HepG2 (cell line): ENCODE results near the gene CEL. TPM values are rescaled to one million over a fixed set of nuclear protein-coding genes. Genes with fewer than 3 reads are reported as not detected.

Source experiments
- ATAC-seq: fragments of 200-7000 bp; cut with Tn5 transposase; 3 replicates; pipeline ENCODE4 v1.9.1; 2020; ENCODE audit warnings: mild to moderate bottlenecking, moderate library complexity
- BruUV-seq: library from RNA; stranded (reverse); fragments of 400-500 nt; replicated peaks from 2 replicates; lab custom pipeline; 2021; lab: Mats Ljungman, UMichigan
- CTCF ChIA-PET: fragments of 300-600 bp; formaldehyde crosslinking; extraction: SDS; loops from one replicate; lab custom pipeline; 2021; ENCODE audit warnings: low total read pairs, inconsistent platforms, low intra/inter-chr PET ratio; lab: Yijun Ruan, JAX
- POLR2A ChIA-PET: fragments of 350-600 bp; sonication (Branson Sonifier 250); formaldehyde crosslinking; loops from one replicate; lab custom pipeline; 2020; ENCODE audit warnings: antibody characterized with exemption, inconsistent platforms; lab: Yijun Ruan, JAX
- DNase-seq: peaks from one replicate; pipeline ENCODE4 v3.0.0-alpha.2; 2015; ENCODE audit warnings: low spot score
- FAIRE-seq: peaks from 3 replicates; lab custom pipeline; 2011; peaks lifted over from hg19 to GRCh38; lab: Jason Lieb, UNC
- H2AFZ ChIP-seq: one replicate; pipeline ENCODE4 v1.6.1; 2011; ENCODE audit warnings: low read length, inconsistent platforms
- H3K27ac ChIP-seq: fragments of 300-600 bp; 3 replicates; pipeline ENCODE4 v1.8.0; 2011; ENCODE audit warnings: mixed run types, mild to moderate bottlenecking, mixed read lengths, low read length, inconsistent platforms; ENCODE audit not compliant: insufficient read depth; ENCODE audit errors: extremely low read length
- H3K27me3 ChIP-seq, 2 experiments: fragments of 200-600 bp in 1 of 2; 2 replicates in 1 of 2; 3 replicates in 1 of 2; pipeline versions ENCODE4 v1.6.0 to v1.8.0; 2011; ENCODE audit warnings: low read length in 2 of 2, mild to moderate bottlenecking in 2 of 2, moderate library complexity in 2 of 2, inconsistent platforms in 1 of 2; ENCODE audit not compliant: insufficient read depth in 2 of 2, control insufficient read depth in 1 of 2
- H3K36me3 ChIP-seq, 2 experiments: fragments of 200-600 bp in 1 of 2; replicated peaks in 1 of 2; 2 replicates in 1 of 2; 3 replicates in 1 of 2; pipeline versions ENCODE4 v1.5.1 to v1.8.0; 2011; ENCODE audit warnings: low read length in 2 of 2, inconsistent platforms in 1 of 2; ENCODE audit not compliant: insufficient read depth in 2 of 2, control insufficient read depth in 1 of 2
- H3K4me1 ChIP-seq: 2 replicates; pipeline ENCODE4 v1.5.1; 2012; ENCODE audit warnings: low read length, inconsistent platforms; ENCODE audit not compliant: insufficient read depth
- H3K4me2 ChIP-seq: 2 replicates; pipeline ENCODE4 v1.6.0; 2011; ENCODE audit warnings: low read depth, low read length, inconsistent platforms
- H3K4me3 ChIP-seq, 3 experiments: fragments of 200-600 bp in 1 of 3; sonication (generic), shearing (Covaris generic) in 1 of 3; replicated peaks in 1 of 3; 2 replicates each; pipeline ENCODE4 v1.5.1; 2011 to 2016; ENCODE audit warnings: low read length in 3 of 3, inconsistent platforms in 2 of 3, low read depth in 2 of 3, mild to moderate bottlenecking in 2 of 3, control low read depth in 1 of 3, mixed read lengths in 1 of 3; ENCODE audit not compliant: insufficient read depth in 1 of 3
- H3K79me2 ChIP-seq: one replicate; pipeline ENCODE4 v1.6.1; 2011; ENCODE audit warnings: low read length, inconsistent platforms; ENCODE audit not compliant: insufficient read depth
- H3K9ac ChIP-seq: 2 replicates; pipeline ENCODE4 v1.6.0; 2011; ENCODE audit warnings: mild to moderate bottlenecking, low read depth, low read length, inconsistent platforms; ENCODE audit not compliant: insufficient read depth
- H3K9me3 ChIP-seq: 2 replicates; pipeline ENCODE4 v1.5.1; 2012; ENCODE audit warnings: mild to moderate bottlenecking, low read length
- H4K20me1 ChIP-seq: 2 replicates; pipeline ENCODE4 v1.6.0; 2011; ENCODE audit warnings: inconsistent platforms, mild to moderate bottlenecking, low read length, moderate library complexity; ENCODE audit not compliant: insufficient read depth
- RXRA ChIP-seq: sonication (generic); formaldehyde crosslinking; IDR thresholded peaks from 2 replicates; pipeline ENCODE4 v1.5.1; 2020; ENCODE audit warnings: missing genetic modification reagents
- ZBTB38 ChIP-seq: sonication (generic); formaldehyde crosslinking; IDR thresholded peaks from 2 replicates; pipeline ENCODE4 v1.5.1; 2020; ENCODE audit warnings: mild to moderate bottlenecking, missing genetic modification reagents
- ZNF235 ChIP-seq: sonication (generic); formaldehyde crosslinking; IDR thresholded peaks from 2 replicates; pipeline ENCODE4 v1.8.1; 2023; ENCODE audit warnings: mild to moderate bottlenecking, missing genetic modification reagents, borderline replicate concordance
- ZNF33B ChIP-seq: sonication (generic); formaldehyde crosslinking; IDR thresholded peaks from 2 replicates; pipeline ENCODE4 v1.5.1; 2020; ENCODE audit warnings: mild to moderate bottlenecking, missing genetic modification reagents
- ZNF350 ChIP-seq: sonication (generic); formaldehyde crosslinking; IDR thresholded peaks from 2 replicates; pipeline ENCODE4 v1.4.0; 2020; ENCODE audit warnings: mild to moderate bottlenecking, low read depth, missing genetic modification reagents, borderline replicate concordance
- ZNF644 ChIP-seq: IDR thresholded peaks from 2 replicates; pipeline ENCODE4 v1.6.1; 2016; ENCODE audit warnings: low read depth
- ZNF782 ChIP-seq: sonication (generic); formaldehyde crosslinking; IDR thresholded peaks from 2 replicates; pipeline ENCODE4 v1.4.0; 2020; ENCODE audit warnings: missing genetic modification reagents, mild to moderate bottlenecking, borderline replicate concordance
- WGBS: methylation state at CpG from one replicate; pipeline ENCODE4 v1.1.6; 2017; ENCODE audit warnings: low lambda C conversion rate; 5-methylcytosine and 5-hydroxymethylcytosine counted together
- in situ Hi-C: cut with HindIII; loops from 2 replicates; pipeline ENCODE4 v1.10.0; 2017; ENCODE audit warnings: low pct_unique_long_range_greater_than_20kb; ENCODE audit not compliant: extremely low pct_ligation_motif_present
- intact Hi-C: fragments of 100-400 bp; cut with micrococcal nuclease; formaldehyde crosslinking; loops from one replicate; pipeline ENCODE4 v1.10.0; 2022; ENCODE audit not compliant: unreplicated experiment
- polyA plus RNA-seq, 8 experiments: library from polyadenylated mRNA; depleted of rRNA in 3 of 8; stranded (reverse) in 7 of 8; unstranded in 1 of 8; fragments of >200 nt; fragmentation: Illumina TruSeq in 4 of 8; extraction: Trizol in 4 of 8; gene quantifications; 2 replicates each; pipeline versions ENCODE4 v1.2.1 to v1.2.3, GENCODE V29; 2011 to 2016; ENCODE audit warnings: low read depth in 4 of 8, missing spikeins in 1 of 8, mixed read lengths in 1 of 8; ENCODE audit not compliant: insufficient read depth in 1 of 8
- total RNA-seq, 5 experiments: library from RNA; depleted of rRNA; stranded (reverse); fragments of >200 nt; fragmentation: Illumina TruSeq; extraction: Trizol; gene quantifications; 2 replicates each; pipeline ENCODE4 v1.2.3, GENCODE V29; 2016; ENCODE audit warnings: low read depth in 1 of 5

Gene CEL
- total and polyA plus RNA-seq, 2 of the 13 experiments (the other 11 are each of a cell fraction or from before 2014, with no cell fraction given), result 0.63 to 1.5 TPM

GRCh38 chr9:133031130-133031422 lies 30.7 kb upstream of the CEL start (continued):
- peak; percentile 8; the same call in 1 of the 2 replicates for TF ChIP-seq ZNF33B
- no peak for TF ChIP-seq ZNF644 (CRISPR knock-in tag)
- 0 out of 2 replicates have a peak, but pooled peaks have one; percentile 13 for TF ChIP-seq ZNF350 (CRISPR knock-in tag)
- peak; percentile 3; the same call in 1 of the 2 replicates for TF ChIP-seq RXRA (CRISPR knock-in tag)

GRCh38 chr9:133031496-133031911 lies 30.3 kb upstream of the CEL start:
- FAIRE-seq, result no peak
- no peak overlapping the region for H2AFZ ChIP-seq
- WGBS, result 51% methylated on average over 10 of the region's 10 CpGs
- ATAC-seq, result no peak
- no peaks in the 10 kb centered on the region for H3K9me3 ChIP-seq
- TF ChIP-seq ZNF782 (CRISPR knock-in tag) (no peak), ZNF235 (CRISPR knock-in tag) (0 out of 2 replicates have a peak, but pooled peaks have one; percentile 12), ZBTB38 (CRISPR knock-in tag) (peak; percentile 13; the same call in 1 of the 2 replicates)
- intact Hi-C loops (no loop called here), in situ Hi-C loops (no loop called here)
- CTCF ChIA-PET, result no interaction called here
- BruUV-seq, result no TSS peak
- H3K9ac ChIP-seq, result peak overlapping the region; percentile 92
- H3K4me3 ChIP-seq, result peak overlapping the region; percentile 90 to 99 (median 99)
- peak overlapping the region; percentile 95 for H3K4me2 ChIP-seq
- H3K27me3 ChIP-seq, result no peaks in the 10 kb centered on the region; a peak in 1 of 5 replicates
- H4K20me1 ChIP-seq, result peaks cover 4% of the 10 kb centered on the region; the same call in 1 of the 2 replicates
- H3K4me1 ChIP-seq, result peaks cover 42% of the 10 kb centered on the region
- peaks cover 2 to 12% of the 10 kb centered on the region in 2 experiments; a peak in 4 of 5 replicates for H3K36me3 ChIP-seq
- POLR2A ChIA-PET, result interaction anchor here (0.8 to 2.3 kb wide), 14 partner anchors 10 to 676 kb away, joined by 3 to 27 read pairs (median 6); partner anchors contain the start of genes SETX and TSC1
- no peak for DNase-seq
- peaks cover 58% of the 10 kb centered on the region for H3K79me2 ChIP-seq
- H3K27ac ChIP-seq, result peak overlapping the region; percentile 85
